Fibroblast of lung (primary cell): Measurements from ENCODE around the gene SIX5. TPM values are rescaled to one million over a fixed set of nuclear protein-coding genes. Genes with fewer than 3 reads are reported as not detected.

Experiments used
- DNase-seq, 2 donors: peaks; one replicate each; pipeline versions ENCODE4 v3.0.0 to v3.0.0-alpha.2; 2010; ENCODE audit warnings: low read depth in 2 of 2
- H2AFZ ChIP-seq: 2 replicates; pipeline ENCODE4 v1.5.1; 2012; ENCODE audit warnings: low read length, control low read depth, inconsistent platforms
- H3K27ac ChIP-seq: 2 replicates; pipeline ENCODE4 v1.5.1; 2011; ENCODE audit warnings: low read length, control low read depth; ENCODE audit not compliant: insufficient read depth
- H3K27me3 ChIP-seq: 2 replicates; pipeline ENCODE4 v1.5.1; 2011; ENCODE audit warnings: mild to moderate bottlenecking, low read length; ENCODE audit not compliant: control insufficient read depth, insufficient read depth
- H3K36me3 ChIP-seq: 2 replicates; pipeline ENCODE4 v1.5.1; 2011; ENCODE audit warnings: low read length; ENCODE audit not compliant: control insufficient read depth, insufficient read depth
- H3K4me1 ChIP-seq: 2 replicates; pipeline ENCODE4 v1.5.1; 2011; ENCODE audit warnings: low read length; ENCODE audit not compliant: control insufficient read depth, insufficient read depth; ENCODE audit errors: extremely low read depth
- H3K4me2 ChIP-seq: 2 replicates; pipeline ENCODE4 v1.5.1; 2011; ENCODE audit warnings: low read length, control low read depth; ENCODE audit not compliant: insufficient read depth; ENCODE audit errors: extremely low read depth
- H3K4me3 ChIP-seq, 4 experiments: fragments of 200-600 bp in 1 of 4; sonication (generic) in 1 of 4; replicated peaks in 1 of 4; 2 replicates each; pipeline ENCODE4 v1.5.1; 2011 to 2016; ENCODE audit warnings: low read length in 4 of 4, low read depth in 3 of 4, mild to moderate bottlenecking in 3 of 4, control low read depth in 2 of 4, inconsistent platforms in 1 of 4, mixed read lengths in 1 of 4; ENCODE audit not compliant: insufficient read depth in 1 of 4; ENCODE audit errors: control extremely low read depth in 1 of 4
- H3K79me2 ChIP-seq: 2 replicates; pipeline ENCODE4 v1.5.1; 2012; ENCODE audit warnings: mild to moderate bottlenecking, low read length, inconsistent platforms; ENCODE audit not compliant: control insufficient read depth, insufficient read depth
- H3K9ac ChIP-seq: 2 replicates; pipeline ENCODE4 v1.5.1; 2011; ENCODE audit warnings: mild to moderate bottlenecking, low read length, control low read depth; ENCODE audit not compliant: insufficient read depth
- H3K9me3 ChIP-seq: 2 replicates; pipeline ENCODE4 v1.5.1; 2012; ENCODE audit warnings: low read depth, low read length; ENCODE audit not compliant: control insufficient read depth, insufficient read depth
- H4K20me1 ChIP-seq: 2 replicates; pipeline ENCODE4 v1.5.1; 2011; ENCODE audit warnings: low read length; ENCODE audit not compliant: control insufficient read depth, insufficient read depth; ENCODE audit errors: extremely low read depth
- CTCF ChIP-seq, 2 donors: IDR thresholded peaks in 1 of 2; conservative IDR thresholded peaks in 1 of 2; 1 replicate in 1 of 2; 2 replicates in 1 of 2; pipeline ENCODE4 v1.5.1; 2011 to 2012; ENCODE audit warnings: low read length in 2 of 2, control low read depth in 1 of 2, inconsistent platforms in 1 of 2, low read depth in 1 of 2, mild to moderate bottlenecking in 1 of 2
- EZH2 ChIP-seq: IDR thresholded peaks from 2 replicates; pipeline ENCODE4 v1.5.1; 2012; ENCODE audit warnings: low read length, control low read depth, mild to moderate bottlenecking; ENCODE audit errors: missing control alignments
- polyA plus RNA-seq, 2 donors: library from polyadenylated mRNA; depleted of rRNA in 1 of 2; stranded (reverse) in 1 of 2; unstranded in 1 of 2; fragments of >200 nt; gene quantifications; 2 replicates each; pipeline ENCODE4 v1.2.1, GENCODE V29; 2011 to 2012; ENCODE audit warnings: missing spikeins in 1 of 2
- total RNA-seq: library from RNA; depleted of rRNA; stranded (reverse); fragments of >200 nt; gene quantifications from 2 replicates; pipeline ENCODE4 v1.2.1, GENCODE V29; 2014

The SIX5 gene
- total and polyA plus RNA-seq, 2 donors (not counting 1 experiment from before 2014, with no cell fraction given): 3.4 to 10.7 TPM

- peaks cover 8% of the 10 kb centered on the region for H3K4me1 ChIP-seq
- H3K4me3 ChIP-seq: peak overlapping the region; percentile 91 to 97 (median 94)
- peaks cover 12% of the 10 kb centered on the region for H3K36me3 ChIP-seq
- TF ChIP-seq EZH2 (no peak), CTCF (conservative IDR thresholded peaks at IDR 0.05 in 1 of 2, IDR thresholded peaks at IDR 0.05 in 1 of 2; ENCODE audit: low read depth in 1 of 2, low read length in 2 of 2) (no peak)
- no peaks in the 10 kb centered on the region for H3K27me3 ChIP-seq
- no peaks in the 10 kb centered on the region for H3K9me3 ChIP-seq
- H3K27ac ChIP-seq: peak overlapping the region; percentile 69
- no peak for DNase-seq
- peaks cover 21% of the 10 kb centered on the region for H3K79me2 ChIP-seq
- H4K20me1 ChIP-seq: no peaks in the 10 kb centered on the region
- H3K9ac ChIP-seq: peak overlapping the region; percentile 92
- H2AFZ ChIP-seq: no peak overlapping the region
- peak overlapping the region; percentile 91 for H3K4me2 ChIP-seq
Observed at GRCh38 chr19:45791744-45792469, 22.9 kb upstream of the SIX5 start.

GRCh38 chr19:45790942-45791341, 21.9 kb upstream of the SIX5 start:
- Histone ChIP-seq H3K36me3 (peaks cover 22% of the 10 kb centered on the region), H3K27ac (no peak overlapping the region), H3K9me3 (no peaks in the 10 kb centered on the region), H3K4me1 (peaks cover 8% of the 10 kb centered on the region), H3K9ac (no peak overlapping the region), H4K20me1 (no peaks in the 10 kb centered on the region), H3K79me2 (peaks cover 21% of the 10 kb centered on the region), H2AFZ (no peak overlapping the region), H3K4me3 (peak overlapping the region in 3 of 4 experiments; percentile 91 to 97 (median 92)), H3K4me2 (peak overlapping the region; percentile 91), H3K27me3 (no peaks in the 10 kb centered on the region)
- TF ChIP-seq EZH2 (no peak), CTCF (conservative IDR thresholded peaks at IDR 0.05 in 1 of 2, IDR thresholded peaks at IDR 0.05 in 1 of 2; ENCODE audit: low read depth in 1 of 2, low read length in 2 of 2) (no peak)
- no peak for DNase-seq

- no peak overlapping the region for H3K4me3 ChIP-seq
Observed at GRCh38 chr19:45789035-45789786, 20.2 kb upstream of the SIX5 start.

More at GRCh38 chr19:45789035-45789786, 20.2 kb upstream of the SIX5 start:
- TF ChIP-seq EZH2 (no peak), CTCF (conservative IDR thresholded peaks at IDR 0.05 in 1 of 2, IDR thresholded peaks at IDR 0.05 in 1 of 2; ENCODE audit: low read depth in 1 of 2, low read length in 2 of 2) (no peak)
- no peak for DNase-seq
- Histone ChIP-seq H2AFZ (no peak overlapping the region), H3K9me3 (no peaks in the 10 kb centered on the region), H3K27me3 (no peaks in the 10 kb centered on the region), H3K36me3 (peaks cover 34% of the 10 kb centered on the region), H3K4me2 (no peak overlapping the region), H3K79me2 (peaks cover 22% of the 10 kb centered on the region), H3K27ac (no peak overlapping the region), H3K9ac (no peak overlapping the region), H4K20me1 (no peaks in the 10 kb centered on the region), H3K4me1 (peaks cover 12% of the 10 kb centered on the region)
